Measurements from ENCODE around the gene LTB.
"Not testable (repeated sequence)": the region's sequence is repeated elsewhere in the genome, so short reads cannot be mapped to it uniquely, and the experiment has no call there.

LTB gene

DNA sequence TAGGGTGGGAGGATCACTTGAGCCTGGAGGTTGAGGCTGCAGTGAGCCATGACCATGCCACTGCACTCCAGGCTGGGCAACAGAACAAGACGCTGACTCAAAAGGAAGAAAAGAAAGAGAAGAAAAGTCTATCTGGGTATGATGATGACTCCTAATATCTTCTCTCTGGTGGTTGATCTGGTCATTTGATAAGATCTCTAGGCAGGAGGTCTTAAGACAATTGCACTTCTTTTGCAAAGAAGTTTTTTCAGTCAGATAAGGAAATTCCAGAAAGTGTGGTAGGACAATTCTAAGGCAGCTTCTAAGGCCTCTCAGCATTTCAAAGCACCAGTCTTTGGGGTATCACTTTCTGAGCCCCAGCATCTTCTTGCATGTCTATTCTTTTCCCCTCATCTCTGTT is 25.1 kb upstream of the LTB start:
- no peak for DNase-seq

DNA sequence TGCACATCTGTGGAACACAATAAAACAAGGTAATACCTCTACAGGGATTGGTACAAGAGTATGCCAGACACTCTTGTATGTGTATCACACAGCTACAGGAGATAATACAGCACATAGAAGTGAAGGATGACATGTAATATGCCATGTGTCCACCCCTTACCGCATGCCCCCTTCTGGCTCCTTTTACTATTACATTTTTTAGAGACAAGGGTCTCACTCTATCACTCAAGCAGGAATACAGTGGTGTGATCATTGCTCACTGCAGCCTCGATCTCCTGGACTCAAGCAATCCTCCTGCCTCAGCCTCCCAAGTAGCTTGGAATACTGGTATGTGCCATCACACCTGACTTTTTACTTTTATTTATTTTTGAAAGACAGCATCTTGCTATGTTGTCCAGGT is 14.8 kb upstream of the LTB start:
- no peak for DNase-seq

GRCh38 chr6:31592396-31592771 is 10.2 kb upstream of the LTB start:
- DNase-seq = no peak

DNA sequence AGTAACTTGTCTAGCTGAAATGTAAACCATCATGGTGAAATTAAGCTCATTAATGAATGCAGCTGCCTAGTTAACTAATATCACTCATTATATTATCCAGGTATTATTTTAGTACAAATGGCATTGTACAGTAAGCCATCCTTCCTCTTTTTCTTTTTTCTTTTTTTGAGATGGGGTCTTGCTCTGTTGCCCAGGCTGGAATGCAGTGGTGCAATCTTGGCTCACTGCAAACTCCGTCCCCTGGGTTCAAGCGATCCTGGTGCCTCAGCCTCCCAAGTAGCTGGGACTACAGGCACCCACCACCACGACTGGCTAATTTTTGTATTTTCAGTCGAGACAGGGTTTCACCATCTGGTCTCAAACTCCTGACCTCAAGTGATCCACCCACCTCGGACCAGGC is 8.5 kb upstream of the LTB start:
- not testable (repeated sequence) for DNase-seq

DNA sequence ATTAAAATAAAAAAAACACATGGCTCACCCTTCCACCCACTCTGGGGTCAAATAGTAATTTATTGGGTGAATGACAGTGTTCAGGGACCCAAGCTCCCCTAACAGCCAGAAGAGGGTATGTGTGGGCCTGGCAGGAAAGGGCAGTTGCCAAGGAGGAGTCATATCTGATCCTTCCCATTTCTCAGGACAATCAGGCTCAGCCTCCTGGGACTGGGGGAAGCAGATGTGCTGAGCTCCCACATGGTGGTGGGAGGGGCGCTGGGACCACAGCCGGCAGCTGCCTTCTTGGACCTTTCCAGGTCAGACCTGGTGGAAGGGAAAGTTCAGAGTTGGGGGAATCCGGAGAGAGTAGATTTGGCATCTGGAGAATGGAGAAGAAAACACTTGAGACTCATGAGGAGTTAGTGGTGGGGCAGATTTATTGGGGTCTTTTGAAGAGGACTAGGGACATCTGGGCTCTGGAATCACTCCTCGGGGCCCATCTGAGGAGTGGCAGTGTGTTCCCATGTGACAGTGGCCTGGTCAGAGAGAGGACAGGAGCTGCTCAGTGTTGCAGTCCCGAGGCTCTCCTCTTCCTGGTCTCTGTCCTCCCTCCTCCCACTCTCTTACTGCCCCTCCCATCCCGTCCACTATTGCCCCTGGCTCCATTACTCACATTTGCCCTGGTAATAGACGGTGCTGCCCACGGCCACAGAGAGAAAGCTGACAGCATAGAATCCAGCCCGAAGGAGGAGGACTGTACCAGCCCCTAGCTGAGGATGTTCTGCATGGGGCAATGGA is 6.8 kb upstream of the LTB start:
- no peak for DNase-seq

- no peak for DNase-seq
Measured at GRCh38 chr6:31587791-31588777, 5.9 kb upstream of the LTB start.

DNA sequence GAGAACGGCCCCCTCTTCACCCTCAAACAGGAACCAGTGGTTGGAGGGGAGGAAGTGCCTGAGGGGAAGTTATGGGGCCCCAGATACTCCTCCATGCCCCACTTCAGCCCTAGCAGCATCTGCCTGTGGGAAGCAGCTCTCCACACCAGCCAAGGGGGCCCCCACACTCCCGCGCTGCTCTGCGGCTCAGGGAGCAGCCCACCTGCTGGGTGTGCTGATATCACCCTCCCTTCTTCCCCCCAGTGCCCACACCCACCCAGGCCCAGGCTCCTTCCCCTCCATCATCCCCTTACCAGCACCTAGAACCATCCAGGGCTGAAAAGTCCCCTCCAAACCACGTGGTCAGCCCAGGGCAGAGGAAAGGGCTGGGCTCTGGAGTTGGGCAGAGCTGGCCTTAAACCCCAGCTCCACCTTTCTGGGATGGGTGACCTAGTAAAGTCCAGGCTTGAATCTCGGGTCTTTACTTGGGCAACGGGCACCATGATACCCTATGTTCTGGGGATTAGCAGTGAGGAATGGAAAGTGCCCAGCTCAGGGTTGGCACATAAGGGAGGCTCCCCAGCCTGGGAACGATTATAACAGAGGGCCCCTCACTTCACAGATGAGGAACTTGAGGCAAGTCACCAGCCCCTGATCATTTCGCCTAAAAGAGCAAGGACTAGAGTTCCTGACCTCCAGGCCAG is 4.5 kb upstream of the LTB start:
- no peak for DNase-seq

GRCh38 chr6:31586008-31586407 is 3.8 kb upstream of the LTB start, which contains the start of gene LST1:
Gene LST1, plus strand, starts transcription at chr6:31586277. Its CDS starts 1,023 bp downstream, at chr6:31587300.
- DNase-seq = no peak

- no peak for DNase-seq
Measured at GRCh38 chr6:31585491-31585890, 3.3 kb upstream of the LTB start.

GRCh38 chr6:31581434-31582229 is 592 bp downstream of the LTB start:
- DNase-seq = no peak

- peak; percentile 91 for DNase-seq
Measured at GRCh38 chr6:31580807-31581433, 1.3 kb downstream of the LTB start.

DNA sequence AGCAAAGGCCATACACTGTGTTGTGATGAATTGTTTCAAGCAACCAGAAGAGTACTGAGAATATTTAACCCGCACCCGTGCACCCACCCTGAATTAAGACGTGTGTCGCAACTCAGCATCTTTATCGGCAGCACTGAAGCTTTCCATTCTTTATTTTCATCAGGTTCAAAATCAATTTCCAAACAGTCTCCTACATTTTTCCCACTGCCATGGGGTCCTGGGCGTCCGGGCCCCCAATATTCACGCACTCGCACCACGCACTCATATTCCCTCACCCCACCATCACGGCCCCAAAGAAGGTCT is 1.8 kb downstream of the LTB start:
- no peak for DNase-seq

DNA sequence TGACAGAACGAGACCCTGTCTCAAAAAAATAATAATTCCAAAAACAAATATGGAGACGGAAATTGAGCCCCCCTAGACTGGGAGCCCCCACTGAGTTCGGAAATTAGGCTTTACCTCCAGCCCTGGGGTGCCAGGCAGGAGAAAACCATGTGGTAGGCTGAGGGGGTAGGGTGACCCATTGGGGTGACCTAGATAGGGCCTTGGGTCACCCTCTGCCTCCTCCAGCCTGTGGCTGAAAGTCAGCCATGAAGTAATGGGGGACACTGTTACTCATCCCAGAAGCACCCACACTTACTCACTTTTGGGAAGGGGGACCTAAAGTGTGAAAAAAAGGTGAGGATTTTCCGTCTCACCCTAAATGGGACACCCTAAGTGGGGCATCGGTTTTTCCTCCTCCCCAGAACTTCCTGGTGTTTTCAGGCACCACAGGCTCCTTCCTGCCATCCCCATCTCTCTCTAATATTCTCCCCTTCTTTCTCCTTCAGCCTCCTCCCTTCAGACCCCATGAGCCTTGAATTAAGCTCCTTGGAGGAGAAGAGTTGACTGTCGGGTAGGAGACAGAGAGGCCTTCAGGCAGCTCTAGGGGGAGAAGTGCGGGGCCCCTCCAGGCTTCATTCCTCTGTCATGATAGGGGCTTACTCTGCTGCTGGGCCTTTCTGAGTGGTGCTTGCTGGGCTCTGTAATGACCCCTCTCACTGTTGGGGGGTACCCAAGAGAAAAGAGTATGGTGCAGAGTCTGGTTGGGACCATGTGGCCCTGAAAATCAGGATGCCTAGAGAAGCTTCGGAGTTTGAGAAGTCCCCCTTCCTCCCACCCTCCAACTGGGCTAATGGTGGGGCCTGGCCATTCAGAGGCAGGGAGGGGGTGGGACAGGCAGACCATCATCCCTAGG is 2.4 kb downstream of the LTB start:
- DNase-seq = no peak

GRCh38 chr6:31579119-31579505 is 3.1 kb downstream of the LTB start:
- no peak for DNase-seq

- no peak for DNase-seq
Measured at GRCh38 chr6:31578184-31579118, 3.8 kb downstream of the LTB start.

GRCh38 chr6:31577579-31577966 is 4.7 kb downstream of the LTB start:
- no peak for DNase-seq

- no peak for DNase-seq
Measured at GRCh38 chr6:31576897-31577578, 5.2 kb downstream of the LTB start.

DNA sequence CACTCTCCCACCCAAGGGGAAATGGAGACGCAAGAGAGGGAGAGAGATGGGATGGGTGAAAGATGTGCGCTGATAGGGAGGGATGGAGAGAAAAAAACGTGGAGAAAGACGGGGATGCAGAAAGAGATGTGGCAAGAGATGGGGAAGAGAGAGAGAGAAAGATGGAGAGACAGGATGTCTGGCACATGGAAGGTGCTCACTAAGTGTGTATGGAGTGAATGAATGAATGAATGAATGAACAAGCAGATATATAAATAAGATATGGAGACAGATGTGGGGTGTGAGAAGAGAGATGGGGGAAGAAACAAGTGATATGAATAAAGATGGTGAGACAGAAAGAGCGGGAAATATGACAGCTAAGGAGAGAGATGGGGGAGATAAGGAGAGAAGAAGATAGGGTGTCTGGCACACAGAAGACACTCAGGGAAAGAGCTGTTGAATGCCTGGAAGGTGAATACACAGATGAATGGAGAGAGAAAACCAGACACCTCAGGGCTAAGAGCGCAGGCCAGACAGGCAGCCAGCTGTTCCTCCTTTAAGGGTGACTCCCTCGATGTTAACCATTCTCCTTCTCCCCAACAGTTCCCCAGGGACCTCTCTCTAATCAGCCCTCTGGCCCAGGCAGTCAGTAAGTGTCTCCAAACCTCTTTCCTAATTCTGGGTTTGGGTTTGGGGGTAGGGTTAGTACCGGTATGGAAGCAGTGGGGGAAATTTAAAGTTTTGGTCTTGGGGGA is 6.1 kb downstream of the LTB start:
- no peak for DNase-seq

All from right hindlimb (tissue), 1 donor.